CD14-positive monocyte (primary cell): ENCODE results near the gene JAGN1. TPM values are rescaled to one million over a fixed set of nuclear protein-coding genes. Genes with fewer than 3 reads are reported as not detected.
"Not testable (repeated sequence)": the region's sequence is repeated elsewhere in the genome, so short reads cannot be mapped to it uniquely, and the experiment has no call there.

Source experiments
- DNase-seq, 3 donors: peaks; one replicate each; pipeline ENCODE4 v3.0.0-alpha.2; 2011 to 2022
- H2AFZ ChIP-seq: 2 replicates; pipeline ENCODE4 v1.6.0; 2012; ENCODE audit warnings: mild to moderate bottlenecking, low read depth, low read length, inconsistent platforms; ENCODE audit not compliant: insufficient read depth, poor library complexity, severe bottlenecking
- H3K27ac ChIP-seq, 2 donors: 1 replicate in 1 of 2; 2 replicates in 1 of 2; pipeline ENCODE4 v1.5.1; 2012 to 2013; ENCODE audit warnings: low read length in 2 of 2, control low read depth in 1 of 2, inconsistent platforms in 1 of 2, low read depth in 1 of 2, mild to moderate bottlenecking in 1 of 2
- H3K27me3 ChIP-seq, 2 donors: one replicate each; pipeline versions ENCODE4 v1.6.0 to v1.6.1; 2011 to 2013; ENCODE audit warnings: low read length in 2 of 2; ENCODE audit not compliant: control insufficient read depth in 2 of 2, insufficient read depth in 2 of 2
- H3K36me3 ChIP-seq, 2 donors: replicated peaks in 1 of 2; 1 replicate in 1 of 2; 2 replicates in 1 of 2; pipeline versions ENCODE4 v1.5.1 to v1.6.1; 2012 to 2013; ENCODE audit warnings: low read length in 2 of 2, control low read depth in 1 of 2, inconsistent platforms in 1 of 2, mild to moderate bottlenecking in 1 of 2; ENCODE audit not compliant: insufficient read depth in 2 of 2, control insufficient read depth in 1 of 2
- H3K4me1 ChIP-seq, 2 donors: 1 replicate in 1 of 2; 2 replicates in 1 of 2; pipeline versions ENCODE4 v1.5.1 to v1.6.1; 2012 to 2013; ENCODE audit warnings: low read length in 2 of 2, control low read depth in 1 of 2, inconsistent platforms in 1 of 2, mild to moderate bottlenecking in 1 of 2, moderate library complexity in 1 of 2; ENCODE audit not compliant: insufficient read depth in 2 of 2, control insufficient read depth in 1 of 2
- H3K4me2 ChIP-seq: replicated peaks from 2 replicates; pipeline ENCODE3; 2012; ENCODE audit warnings: low read length, moderate library complexity, mild to moderate bottlenecking; ENCODE audit not compliant: poor library complexity, severe bottlenecking; ENCODE audit errors: extremely low read depth
- H3K4me3 ChIP-seq, 3 experiments: fragments of 200-600 bp in 1 of 3; sonication (generic) in 1 of 3; replicated peaks in 1 of 3; 1 replicate in 2 of 3; 2 replicates in 1 of 3; pipeline ENCODE4 v1.5.1; 2011 to 2013; ENCODE audit warnings: low read length in 3 of 3, mild to moderate bottlenecking in 3 of 3, control low read depth in 2 of 3, low read depth in 2 of 3, inconsistent platforms in 1 of 3, moderate library complexity in 1 of 3
- H3K79me2 ChIP-seq: 2 replicates; pipeline ENCODE4 v1.6.0; 2012; ENCODE audit warnings: mild to moderate bottlenecking, control low read depth, inconsistent platforms, low read length, moderate library complexity; ENCODE audit not compliant: insufficient read depth
- H3K9ac ChIP-seq: 2 replicates; pipeline ENCODE4 v1.6.0; 2017; ENCODE audit warnings: low read length, mild to moderate bottlenecking; ENCODE audit not compliant: insufficient read depth, poor library complexity, severe bottlenecking
- H3K9me3 ChIP-seq, 2 donors: replicated peaks in 1 of 2; 1 replicate in 1 of 2; 2 replicates in 1 of 2; pipeline versions ENCODE4 v1.5.1 to v1.6.1; 2012 to 2013; ENCODE audit warnings: low read length in 2 of 2, control low read depth in 1 of 2; ENCODE audit not compliant: control insufficient read depth in 1 of 2, insufficient read depth in 1 of 2
- H4K20me1 ChIP-seq: 2 replicates; pipeline ENCODE4 v1.6.0; 2012; ENCODE audit warnings: mild to moderate bottlenecking, low read length, control low read depth, moderate library complexity; ENCODE audit not compliant: insufficient read depth
- H3K27ac Mint-ChIP-seq, 7 donors: one replicate each; pipeline ENCODE4 v1.8.0; 2020; ENCODE audit warnings: mild to moderate bottlenecking in 7 of 7, mixed read lengths in 7 of 7, moderate library complexity in 6 of 7, inconsistent platforms in 2 of 7
- H3K27me3 Mint-ChIP-seq, 3 donors: one replicate each; pipeline ENCODE4 v1.8.0; 2021 to 2022; ENCODE audit warnings: low read depth in 3 of 3, mild to moderate bottlenecking in 3 of 3, mixed read lengths in 3 of 3, moderate library complexity in 3 of 3, inconsistent platforms in 1 of 3
- H3K36me3 Mint-ChIP-seq, 2 donors: one replicate each; pipeline ENCODE4 v1.8.0; 2020; ENCODE audit warnings: mixed read lengths in 2 of 2, inconsistent platforms in 1 of 2, mild to moderate bottlenecking in 1 of 2
- H3K4me1 Mint-ChIP-seq: one replicate; pipeline ENCODE4 v1.8.0; 2020; ENCODE audit warnings: mild to moderate bottlenecking, mixed read lengths
- H3K4me3 Mint-ChIP-seq, 2 donors: one replicate each; pipeline ENCODE4 v1.8.0; 2020; ENCODE audit warnings: mild to moderate bottlenecking in 2 of 2, mixed read lengths in 2 of 2, moderate library complexity in 1 of 2
- H3K9me3 Mint-ChIP-seq, 7 donors: one replicate each; pipeline ENCODE4 v1.8.0; 2020 to 2022; ENCODE audit warnings: mixed read lengths in 7 of 7, mild to moderate bottlenecking in 6 of 7, moderate library complexity in 6 of 7, inconsistent platforms in 2 of 7
- WGBS: methylation state at CpG from one replicate; pipeline ENCODE4 v1.1.5; 2013; ENCODE audit warnings: missing lambda C conversion rate; ENCODE audit not compliant: insufficient coverage; 5-methylcytosine and 5-hydroxymethylcytosine counted together
- intact Hi-C, 2 donors: fragments of 100-400 bp; cut with micrococcal nuclease; formaldehyde crosslinking; loops; one replicate each; pipeline versions ENCODE4 v1.15.0 to v1.15.1; 2023
- polyA plus RNA-seq, 3 donors: library from polyadenylated mRNA; depleted of rRNA in 1 of 3; unstranded in 2 of 3; stranded (reverse) in 1 of 3; fragments of 300-500 nt in 2 of 3; fragments of >200 nt in 1 of 3; fragmentation: Illumina TruSeq in 2 of 3; gene quantifications; 1 replicate in 2 of 3; 2 replicates in 1 of 3; pipeline ENCODE4 v1.2.3, GENCODE V29; 2012 to 2021
- TF ChIP-seq, protein P1 (sequence below): fragments of 200-600 bp; IDR thresholded peaks from one replicate; pipeline ENCODE4 v1.8.0; 2022; ENCODE audit warnings: antibody characterized with exemption, mild to moderate bottlenecking

The JAGN1 gene
- polyA plus RNA-seq, 3 donors = 17.3 to 56.3 (median 49.8) TPM

DNA sequence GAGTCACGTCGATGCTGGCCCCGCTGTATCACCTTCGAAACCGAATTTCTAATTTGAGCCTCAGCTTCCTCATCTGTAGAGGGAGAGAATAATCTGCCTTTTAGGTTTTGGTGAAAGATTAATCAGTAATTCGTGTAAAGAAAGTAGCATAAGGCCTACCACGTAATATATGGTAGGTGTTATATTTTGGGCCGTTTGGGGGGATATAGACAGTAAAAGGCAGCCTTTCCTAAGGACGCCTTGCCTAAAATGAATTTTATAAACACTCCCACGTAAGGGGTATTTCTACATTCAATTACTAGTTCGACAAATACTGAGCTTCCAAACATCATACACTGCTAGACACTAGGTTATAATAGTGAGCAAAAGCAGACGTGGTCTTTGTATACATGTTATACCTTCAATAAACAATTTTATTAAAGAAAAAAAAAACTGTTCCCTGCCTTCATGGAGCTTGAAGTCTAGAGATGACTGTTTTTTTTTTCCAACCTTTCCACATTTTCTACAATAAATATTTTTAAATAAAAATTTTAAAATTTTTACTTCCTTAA, 737 bp downstream of the JAGN1 start:
- peaks cover 32% of the 10 kb centered on the region for H3K79me2 ChIP-seq
- Mint-ChIP-seq H3K4me3 (peak overlapping the region; percentile 91 to 97), H3K9me3 (no peaks in the 10 kb centered on the region), H3K4me1 (peaks cover 30% of the 10 kb centered on the region), H3K36me3 (peaks cover 24 to 28% of the 10 kb centered on the region in 2 donors), H3K27me3 (peaks cover 0 to 2% (median 0%) of the 10 kb centered on the region in 3 donors), H3K27ac (peak overlapping the region; percentile 94 to 98 (median 97))
- peak overlapping the region; percentile 94 for H2AFZ ChIP-seq
- no peak for DNase-seq
- intact Hi-C loops = no loop called here
- peak overlapping the region; percentile 98 for H3K9ac ChIP-seq
- 0% methylated on average over 1 of the region's 12 CpGs for WGBS
- TF ChIP-seq, protein P1, sequence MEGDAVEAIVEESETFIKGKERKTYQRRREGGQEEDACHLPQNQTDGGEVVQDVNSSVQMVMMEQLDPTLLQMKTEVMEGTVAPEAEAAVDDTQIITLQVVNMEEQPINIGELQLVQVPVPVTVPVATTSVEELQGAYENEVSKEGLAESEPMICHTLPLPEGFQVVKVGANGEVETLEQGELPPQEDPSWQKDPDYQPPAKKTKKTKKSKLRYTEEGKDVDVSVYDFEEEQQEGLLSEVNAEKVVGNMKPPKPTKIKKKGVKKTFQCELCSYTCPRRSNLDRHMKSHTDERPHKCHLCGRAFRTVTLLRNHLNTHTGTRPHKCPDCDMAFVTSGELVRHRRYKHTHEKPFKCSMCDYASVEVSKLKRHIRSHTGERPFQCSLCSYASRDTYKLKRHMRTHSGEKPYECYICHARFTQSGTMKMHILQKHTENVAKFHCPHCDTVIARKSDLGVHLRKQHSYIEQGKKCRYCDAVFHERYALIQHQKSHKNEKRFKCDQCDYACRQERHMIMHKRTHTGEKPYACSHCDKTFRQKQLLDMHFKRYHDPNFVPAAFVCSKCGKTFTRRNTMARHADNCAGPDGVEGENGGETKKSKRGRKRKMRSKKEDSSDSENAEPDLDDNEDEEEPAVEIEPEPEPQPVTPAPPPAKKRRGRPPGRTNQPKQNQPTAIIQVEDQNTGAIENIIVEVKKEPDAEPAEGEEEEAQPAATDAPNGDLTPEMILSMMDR = no peak
- H3K4me3 ChIP-seq = peak overlapping the region; percentile 62 to 99 (median 98)
- peaks cover 10 to 21% of the 10 kb centered on the region in 2 donors for H3K36me3 ChIP-seq
- peaks cover 8% of the 10 kb centered on the region for H4K20me1 ChIP-seq
- no peaks in the 10 kb centered on the region for H3K9me3 ChIP-seq
- H3K27me3 ChIP-seq = no peaks in the 10 kb centered on the region
- H3K27ac ChIP-seq = peak overlapping the region; percentile 89 to 99
- peaks cover 12 to 16% of the 10 kb centered on the region in 2 donors for H3K4me1 ChIP-seq
- H3K4me2 ChIP-seq = peak overlapping the region; percentile 87

DNA sequence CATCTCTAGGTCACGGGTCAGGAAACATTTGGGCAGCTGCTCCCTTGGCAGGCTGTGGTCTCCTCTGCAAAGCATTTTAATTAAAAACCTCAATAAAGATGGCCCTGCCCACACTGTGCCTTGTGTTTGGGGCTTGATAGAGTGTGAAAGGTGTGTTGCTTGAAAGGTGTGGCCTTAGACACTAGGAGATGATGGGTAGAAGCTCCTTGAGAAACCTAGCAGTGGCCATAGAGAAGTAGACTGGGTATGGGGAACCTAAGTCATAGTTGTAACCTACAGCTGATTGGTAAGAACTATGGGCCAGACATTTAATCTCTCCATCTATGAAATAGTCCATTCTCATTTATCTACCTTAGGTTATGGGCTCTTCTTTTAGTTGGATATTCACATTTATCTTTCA, 3.3 kb downstream of the JAGN1 start:
- Histone ChIP-seq H3K4me1 (peaks cover 12 to 16% of the 10 kb centered on the region in 2 donors), H3K27ac (no peak overlapping the region), H3K9me3 (no peaks in the 10 kb centered on the region), H3K27me3 (no peaks in the 10 kb centered on the region), H3K4me2 (no peak overlapping the region), H4K20me1 (peaks cover 8% of the 10 kb centered on the region), H3K4me3 (no peak overlapping the region), H2AFZ (no peak overlapping the region), H3K79me2 (peaks cover 32% of the 10 kb centered on the region), H3K9ac (no peak overlapping the region), H3K36me3 (peaks cover 10 to 21% of the 10 kb centered on the region in 2 donors)
- H3K36me3 Mint-ChIP-seq = peaks cover 24 to 28% of the 10 kb centered on the region in 2 donors
- TF ChIP-seq, protein P1 = no peak
- no CpG with 5 or more reads among the region's 1 CpG for WGBS
- H3K4me1 Mint-ChIP-seq = peaks cover 43% of the 10 kb centered on the region
- no peaks in the 10 kb centered on the region for H3K9me3 Mint-ChIP-seq
- DNase-seq = no peak
- peak overlapping the region in 2 of 7 donors; percentile 7 to 79 for H3K27ac Mint-ChIP-seq
- intact Hi-C loops = no loop called here
- no peak overlapping the region for H3K4me3 Mint-ChIP-seq
- H3K27me3 Mint-ChIP-seq = no peaks in the 10 kb centered on the region

DNA sequence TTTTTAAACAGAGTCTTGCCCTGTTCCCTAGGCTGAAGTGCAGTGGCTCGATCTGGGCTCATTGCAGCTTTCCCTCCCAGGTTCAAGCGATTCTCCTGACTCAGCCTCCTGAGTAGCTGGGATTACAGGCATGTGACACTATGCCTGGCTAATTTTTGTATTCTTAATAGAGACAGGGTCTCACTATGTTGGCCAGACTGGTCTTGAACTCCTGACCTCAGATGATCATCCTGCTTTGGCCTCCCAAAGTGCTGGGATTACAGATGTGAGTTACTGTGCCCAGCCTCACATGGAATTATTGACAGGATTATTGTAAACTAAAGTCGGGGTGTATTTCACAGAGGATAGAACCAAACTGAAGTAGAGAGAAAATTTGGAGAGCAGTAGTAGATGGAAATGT, 5.3 kb downstream of the JAGN1 start:
- H3K9ac ChIP-seq, H2AFZ ChIP-seq, H3K9me3 ChIP-seq, H3K4me2 ChIP-seq, H3K27me3 Mint-ChIP-seq, H3K9me3 Mint-ChIP-seq, intact Hi-C loops, DNase-seq, H3K4me3 ChIP-seq, H3K4me3 Mint-ChIP-seq, H3K27me3 ChIP-seq, H3K27ac ChIP-seq, H4K20me1 ChIP-seq: not testable (repeated sequence)
- Histone ChIP-seq H3K79me2 (peaks cover 27% of the 10 kb centered on the region), H3K36me3 (peaks cover 10 to 21% of the 10 kb centered on the region in 2 donors), H3K4me1 (peaks cover 8 to 10% of the 10 kb centered on the region in 2 donors)
- peaks cover 24 to 28% of the 10 kb centered on the region in 2 donors for H3K36me3 Mint-ChIP-seq
- 98% methylated on average over 3 of the region's 3 CpGs for WGBS
- peaks cover 44% of the 10 kb centered on the region for H3K4me1 Mint-ChIP-seq
- H3K27ac Mint-ChIP-seq = peak overlapping the region in 1 of 7 donors; percentile 5
